K562 (cell line): ENCODE data around the gene FAM219A.

ENCODE experiments used
- NFIC ChIP-seq: fragments of 450-650 bp; IDR thresholded peaks from 2 replicates; pipeline ENCODE4 v1.6.1; 2017; ENCODE audit warnings: mild to moderate bottlenecking, inconsistent platforms
- PPARD ChIP-seq: fragments of 250-450 bp; sonication (Bioruptor Pico); IDR thresholded peaks from 2 replicates; pipeline ENCODE4 v1.8.0; 2022; ENCODE audit warnings: inconsistent platforms, mild to moderate bottlenecking, moderate library complexity
- TF ChIP-seq, protein P1 (sequence below): fragments of 450-650 bp; IDR thresholded peaks from 2 replicates; pipeline ENCODE4 v1.6.1; 2016; ENCODE audit warnings: borderline replicate concordance

DNA sequence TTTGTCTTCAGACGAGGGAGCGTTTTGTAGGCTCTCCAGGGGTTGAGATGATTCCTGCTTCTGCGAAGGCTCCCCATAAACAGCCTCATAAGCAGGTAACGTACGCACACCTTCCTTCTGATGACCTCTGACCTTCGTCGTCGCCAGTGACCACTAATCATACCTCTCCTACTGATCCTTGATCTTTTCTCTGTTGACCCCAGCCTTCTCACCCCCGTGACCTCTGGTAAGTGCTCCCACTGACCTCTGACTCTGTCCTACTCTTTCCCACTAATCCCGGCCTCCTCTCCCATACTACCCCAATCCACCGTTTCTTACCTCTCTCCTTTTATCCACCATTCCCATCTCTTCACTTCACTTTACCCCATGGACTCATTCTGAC, 580 bp upstream of the FAM219A start:
- no peak for TF ChIP-seq NFIC
- no peak for TF ChIP-seq PPARD (CRISPR knock-in tag)
- TF ChIP-seq, protein P1, sequence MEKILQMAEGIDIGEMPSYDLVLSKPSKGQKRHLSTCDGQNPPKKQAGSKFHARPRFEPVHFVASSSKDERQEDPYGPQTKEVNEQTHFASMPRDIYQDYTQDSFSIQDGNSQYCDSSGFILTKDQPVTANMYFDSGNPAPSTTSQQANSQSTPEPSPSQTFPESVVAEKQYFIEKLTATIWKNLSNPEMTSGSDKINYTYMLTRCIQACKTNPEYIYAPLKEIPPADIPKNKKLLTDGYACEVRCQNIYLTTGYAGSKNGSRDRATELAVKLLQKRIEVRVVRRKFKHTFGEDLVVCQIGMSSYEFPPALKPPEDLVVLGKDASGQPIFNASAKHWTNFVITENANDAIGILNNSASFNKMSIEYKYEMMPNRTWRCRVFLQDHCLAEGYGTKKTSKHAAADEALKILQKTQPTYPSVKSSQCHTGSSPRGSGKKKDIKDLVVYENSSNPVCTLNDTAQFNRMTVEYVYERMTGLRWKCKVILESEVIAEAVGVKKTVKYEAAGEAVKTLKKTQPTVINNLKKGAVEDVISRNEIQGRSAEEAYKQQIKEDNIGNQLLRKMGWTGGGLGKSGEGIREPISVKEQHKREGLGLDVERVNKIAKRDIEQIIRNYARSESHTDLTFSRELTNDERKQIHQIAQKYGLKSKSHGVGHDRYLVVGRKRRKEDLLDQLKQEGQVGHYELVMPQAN = no peak
